ENCODE measurements around the gene TLE4.

Gene TLE4

GRCh38 chr9:79691496-79691895, 119.7 kb downstream of the TLE4 start:
- DNase-seq (ENCODE audit: low spot score), result no peak

GRCh38 chr9:79692857-79693571, 121.2 kb downstream of the TLE4 start:
- DNase-seq (ENCODE audit: low spot score), result no peak

GRCh38 chr9:79693750-79694149, 122.0 kb downstream of the TLE4 start:
- no peak for DNase-seq (ENCODE audit: low spot score)

- no peak for DNase-seq (ENCODE audit: low spot score)
Measured at GRCh38 chr9:79694208-79694607, 122.4 kb downstream of the TLE4 start.

GRCh38 chr9:79694676-79695400, 123.1 kb downstream of the TLE4 start:
- DNase-seq (ENCODE audit: low spot score), result no peak

- no peak for DNase-seq (ENCODE audit: low spot score)
Measured at GRCh38 chr9:79695531-79696175, 123.9 kb downstream of the TLE4 start.

GRCh38 chr9:79698967-79699366, 127.2 kb downstream of the TLE4 start:
- no peak for DNase-seq (ENCODE audit: low spot score)

GRCh38 chr9:79699479-79699878, 127.7 kb downstream of the TLE4 start:
- DNase-seq (ENCODE audit: low spot score), result no peak

GRCh38 chr9:79700607-79701360, 129.0 kb downstream of the TLE4 start:
- no peak for DNase-seq (ENCODE audit: low spot score)

GRCh38 chr9:79701651-79702050, 129.9 kb downstream of the TLE4 start:
- no peak for DNase-seq (ENCODE audit: low spot score)

- no peak for DNase-seq (ENCODE audit: low spot score)
Measured at GRCh38 chr9:79705704-79706103, 133.9 kb downstream of the TLE4 start.

GRCh38 chr9:79706512-79706911, 134.7 kb downstream of the TLE4 start:
- DNase-seq (ENCODE audit: low spot score), result no peak

- no peak for DNase-seq (ENCODE audit: low spot score)
Measured at GRCh38 chr9:79707589-79707988, 135.8 kb downstream of the TLE4 start.

- DNase-seq (ENCODE audit: low spot score), result no peak
Measured at GRCh38 chr9:79708541-79708940, 136.8 kb downstream of the TLE4 start.

- no peak for DNase-seq (ENCODE audit: low spot score)
Measured at GRCh38 chr9:79709743-79710674, 138.2 kb downstream of the TLE4 start.

- DNase-seq (ENCODE audit: low spot score), result no peak
Measured at GRCh38 chr9:79711874-79712273, 140.1 kb downstream of the TLE4 start.

GRCh38 chr9:79719021-79719420, 147.3 kb downstream of the TLE4 start:
- no peak for DNase-seq (ENCODE audit: low spot score)

- no peak for DNase-seq (ENCODE audit: low spot score)
Measured at GRCh38 chr9:79719989-79720388, 148.2 kb downstream of the TLE4 start.

GRCh38 chr9:79731171-79731890, 159.6 kb downstream of the TLE4 start:
- no peak for DNase-seq (ENCODE audit: low spot score)

GRCh38 chr9:79735023-79735779, 163.4 kb downstream of the TLE4 start:
- no peak for DNase-seq (ENCODE audit: low spot score)
